ENCODE data around the gene GOLGA8S. TPM values are rescaled to one million over a fixed set of nuclear protein-coding genes. Genes with fewer than 3 reads are reported as not detected.
"Not testable (repeated sequence)": the region's sequence is repeated elsewhere in the genome, so short reads cannot be mapped to it uniquely, and the experiment has no call there.

GOLGA8S gene
- total and polyA plus RNA-seq, 2 donors (not counting 1 experiment from before 2014, with no cell fraction given) = 0.04 TPM; not detected in 1

GRCh38 chr15:23372284-23372683, 17.7 kb downstream of the GOLGA8S start:
- no peaks in the 10 kb centered on the region for H3K27me3 Mint-ChIP-seq
- Histone ChIP-seq H3K36me3 (replicated peaks in 1 of 2; ENCODE audit: control extremely low read depth in 1 of 2, control insufficient read depth in 1 of 2, extremely low read depth in 1 of 2, insufficient read depth in 2 of 2, low read length in 1 of 2) (no peaks in the 10 kb centered on the region), H3K4me1 (ENCODE audit: control insufficient read depth in 2 of 2, insufficient read depth in 2 of 2, low read length in 2 of 2) (no peaks in the 10 kb centered on the region), H3K9ac (ENCODE audit: low read length) (no peak overlapping the region), H3K4me2 (replicated peaks; ENCODE audit: low read depth, low read length, poor library complexity, severe bottlenecking) (no peak overlapping the region), H3K27me3 (replicated peaks in 1 of 4; ENCODE audit: control extremely low read depth in 1 of 4, control insufficient read depth in 3 of 4, insufficient read depth in 4 of 4, low read length in 3 of 4) (no peaks in the 10 kb centered on the region), H3K27ac (ENCODE audit: low read length in 2 of 2) (no peak overlapping the region), H3K79me2 (ENCODE audit: control insufficient read depth, insufficient read depth, low read length) (no peaks in the 10 kb centered on the region), H3K9me3 (ENCODE audit: control extremely low read depth in 1 of 3, control insufficient read depth in 2 of 3, insufficient read depth in 1 of 3, low read length in 2 of 3) (no peaks in the 10 kb centered on the region), H3K4me3 (ENCODE audit: control extremely low read depth in 1 of 5, extremely low read depth in 1 of 5, insufficient read depth in 1 of 5, low read depth in 2 of 5, low read length in 4 of 5) (no peak overlapping the region), H2AFZ (ENCODE audit: insufficient read depth, low read depth, low read length, poor library complexity, severe bottlenecking) (no peak overlapping the region), H4K20me1 (ENCODE audit: control insufficient read depth, insufficient read depth, low read length, poor library complexity, severe bottlenecking) (no peaks in the 10 kb centered on the region)
- H3K4me1 Mint-ChIP-seq = no peaks in the 10 kb centered on the region
- H3K9me3 Mint-ChIP-seq (ENCODE audit: insufficient read depth) = no peaks in the 10 kb centered on the region
- no peak for DNase-seq
- intact Hi-C loops (cut with micrococcal nuclease) = no loop called here
- no peak overlapping the region for H3K4me3 Mint-ChIP-seq
- TF ChIP-seq EZH2 (IDR thresholded peaks at IDR 0.05; ENCODE audit: borderline replicate concordance, insufficient read depth, low read depth, low read length, poor library complexity, severe bottlenecking) = no peak
- TF ChIP-seq, protein P1, sequence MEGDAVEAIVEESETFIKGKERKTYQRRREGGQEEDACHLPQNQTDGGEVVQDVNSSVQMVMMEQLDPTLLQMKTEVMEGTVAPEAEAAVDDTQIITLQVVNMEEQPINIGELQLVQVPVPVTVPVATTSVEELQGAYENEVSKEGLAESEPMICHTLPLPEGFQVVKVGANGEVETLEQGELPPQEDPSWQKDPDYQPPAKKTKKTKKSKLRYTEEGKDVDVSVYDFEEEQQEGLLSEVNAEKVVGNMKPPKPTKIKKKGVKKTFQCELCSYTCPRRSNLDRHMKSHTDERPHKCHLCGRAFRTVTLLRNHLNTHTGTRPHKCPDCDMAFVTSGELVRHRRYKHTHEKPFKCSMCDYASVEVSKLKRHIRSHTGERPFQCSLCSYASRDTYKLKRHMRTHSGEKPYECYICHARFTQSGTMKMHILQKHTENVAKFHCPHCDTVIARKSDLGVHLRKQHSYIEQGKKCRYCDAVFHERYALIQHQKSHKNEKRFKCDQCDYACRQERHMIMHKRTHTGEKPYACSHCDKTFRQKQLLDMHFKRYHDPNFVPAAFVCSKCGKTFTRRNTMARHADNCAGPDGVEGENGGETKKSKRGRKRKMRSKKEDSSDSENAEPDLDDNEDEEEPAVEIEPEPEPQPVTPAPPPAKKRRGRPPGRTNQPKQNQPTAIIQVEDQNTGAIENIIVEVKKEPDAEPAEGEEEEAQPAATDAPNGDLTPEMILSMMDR (IDR thresholded peaks at IDR 0.05) = no peak
- H3K27ac Mint-ChIP-seq = no peak overlapping the region
- 69% methylated on average over 12 of the region's 15 CpGs for WGBS (ENCODE audit: insufficient coverage)
- POLR2A ChIA-PET = no interaction called here
- CTCF ChIA-PET = no interaction called here
- ATAC-seq (ENCODE audit: low read depth) = no peak

DNA sequence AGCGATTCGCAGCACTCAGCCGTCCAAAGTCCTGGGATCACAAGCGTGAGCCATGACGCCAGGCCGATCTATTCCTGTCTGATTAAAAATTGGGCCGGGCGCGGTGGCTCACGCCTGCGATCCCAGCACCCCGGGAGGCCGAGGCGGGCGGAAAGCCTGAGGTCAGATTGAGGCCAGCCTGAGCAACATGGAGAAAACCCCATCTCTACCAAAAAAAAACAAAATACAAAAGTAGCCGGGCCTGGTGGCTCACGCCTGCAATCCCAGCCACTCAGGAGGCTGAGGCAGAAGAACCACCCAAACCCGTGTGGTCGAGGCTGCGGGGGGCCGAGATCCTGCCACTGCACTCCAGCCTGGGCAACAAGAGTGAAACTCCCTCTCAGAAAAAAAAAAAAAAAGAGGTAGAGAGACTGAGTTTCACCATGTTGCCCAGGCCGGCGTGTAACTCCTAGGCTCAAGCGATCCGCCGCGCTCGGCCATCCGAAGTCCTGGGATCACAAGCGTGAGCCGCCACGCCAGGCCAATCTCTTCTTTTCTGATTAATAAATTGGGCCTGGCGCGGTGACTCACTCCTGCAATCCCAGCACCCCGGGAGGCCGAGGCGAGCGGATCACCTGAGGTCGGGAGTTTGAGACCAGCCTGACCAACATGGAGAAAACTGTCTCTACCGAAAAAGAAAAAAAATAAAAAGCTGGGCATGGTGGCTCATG, 18.5 kb downstream of the GOLGA8S start:
- H3K4me2 ChIP-seq (replicated peaks; ENCODE audit: low read depth, low read length, poor library complexity, severe bottlenecking); H3K79me2 ChIP-seq (ENCODE audit: control insufficient read depth, insufficient read depth, low read length); H3K27ac ChIP-seq (ENCODE audit: low read length in 2 of 2); H3K4me3 ChIP-seq (ENCODE audit: control extremely low read depth in 1 of 5, extremely low read depth in 1 of 5, insufficient read depth in 1 of 5, low read depth in 2 of 5, low read length in 4 of 5); H3K4me1 ChIP-seq (ENCODE audit: control insufficient read depth in 2 of 2, insufficient read depth in 2 of 2, low read length in 2 of 2); H3K27me3 Mint-ChIP-seq; H3K27ac Mint-ChIP-seq; DNase-seq; H2AFZ ChIP-seq (ENCODE audit: insufficient read depth, low read depth, low read length, poor library complexity, severe bottlenecking); H3K36me3 ChIP-seq (replicated peaks in 1 of 2; ENCODE audit: control extremely low read depth in 1 of 2, control insufficient read depth in 1 of 2, extremely low read depth in 1 of 2, insufficient read depth in 2 of 2, low read length in 1 of 2); H3K27me3 ChIP-seq (replicated peaks in 1 of 4; ENCODE audit: control extremely low read depth in 1 of 4, control insufficient read depth in 3 of 4, insufficient read depth in 4 of 4, low read length in 3 of 4); H3K9ac ChIP-seq (ENCODE audit: low read length); H3K4me3 Mint-ChIP-seq; H4K20me1 ChIP-seq (ENCODE audit: control insufficient read depth, insufficient read depth, low read length, poor library complexity, severe bottlenecking); ATAC-seq (ENCODE audit: low read depth); H3K9me3 ChIP-seq (ENCODE audit: control extremely low read depth in 1 of 3, control insufficient read depth in 2 of 3, insufficient read depth in 1 of 3, low read length in 2 of 3); intact Hi-C loops (cut with micrococcal nuclease); H3K4me1 Mint-ChIP-seq; POLR2A ChIA-PET; CTCF ChIA-PET; H3K9me3 Mint-ChIP-seq (ENCODE audit: insufficient read depth): not testable (repeated sequence)
- WGBS (ENCODE audit: insufficient coverage) = 97% methylated on average over 39 of the region's 40 CpGs

DNA sequence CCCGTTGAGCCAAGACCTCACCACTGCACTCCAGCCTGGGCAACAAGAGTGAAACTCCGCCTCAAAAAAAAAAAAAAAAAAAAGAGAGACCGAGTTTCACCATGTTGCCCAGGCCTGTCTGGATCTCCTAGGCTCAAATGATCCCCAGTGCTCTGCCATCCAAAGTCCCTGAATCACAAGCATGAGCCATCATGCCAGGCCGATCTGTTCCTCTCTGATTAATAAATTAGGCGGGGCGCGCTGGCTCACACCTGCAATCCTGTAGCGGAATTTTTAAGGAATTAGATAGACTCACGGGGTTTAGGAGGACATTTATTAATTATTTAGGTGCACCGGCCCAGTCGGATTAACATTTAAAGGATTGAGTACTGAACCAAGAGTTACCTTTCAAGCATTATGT, 19.7 kb downstream of the GOLGA8S start:
- H3K9me3 Mint-ChIP-seq (ENCODE audit: insufficient read depth); H3K4me2 ChIP-seq (replicated peaks; ENCODE audit: low read depth, low read length, poor library complexity, severe bottlenecking); H3K4me3 ChIP-seq (ENCODE audit: control extremely low read depth in 1 of 5, extremely low read depth in 1 of 5, insufficient read depth in 1 of 5, low read depth in 2 of 5, low read length in 4 of 5); DNase-seq; H3K4me1 Mint-ChIP-seq; intact Hi-C loops (cut with micrococcal nuclease); H3K27me3 ChIP-seq (replicated peaks in 1 of 4; ENCODE audit: control extremely low read depth in 1 of 4, control insufficient read depth in 3 of 4, insufficient read depth in 4 of 4, low read length in 3 of 4); CTCF ChIA-PET; H3K27me3 Mint-ChIP-seq; H3K27ac Mint-ChIP-seq; H3K36me3 ChIP-seq (replicated peaks in 1 of 2; ENCODE audit: control extremely low read depth in 1 of 2, control insufficient read depth in 1 of 2, extremely low read depth in 1 of 2, insufficient read depth in 2 of 2, low read length in 1 of 2); ATAC-seq (ENCODE audit: low read depth); H3K4me3 Mint-ChIP-seq; H3K79me2 ChIP-seq (ENCODE audit: control insufficient read depth, insufficient read depth, low read length); H3K9ac ChIP-seq (ENCODE audit: low read length); H3K4me1 ChIP-seq (ENCODE audit: control insufficient read depth in 2 of 2, insufficient read depth in 2 of 2, low read length in 2 of 2); H3K27ac ChIP-seq (ENCODE audit: low read length in 2 of 2); H3K9me3 ChIP-seq (ENCODE audit: control extremely low read depth in 1 of 3, control insufficient read depth in 2 of 3, insufficient read depth in 1 of 3, low read length in 2 of 3); H4K20me1 ChIP-seq (ENCODE audit: control insufficient read depth, insufficient read depth, low read length, poor library complexity, severe bottlenecking); POLR2A ChIA-PET; H2AFZ ChIP-seq (ENCODE audit: insufficient read depth, low read depth, low read length, poor library complexity, severe bottlenecking): not testable (repeated sequence)
- 90% methylated on average over 2 of the region's 11 CpGs for WGBS (ENCODE audit: insufficient coverage)

All from B cell (primary cell).